CD4-positive, alpha-beta T cell treated with Interleukin-10 for 1 hour (primary cell): ENCODE measurements around the gene SV2B.
"Not testable (repeated sequence)": the region's sequence is repeated elsewhere in the genome, so short reads cannot be mapped to it uniquely, and the experiment has no call there.

Experiments used
- DNase-seq: peaks from one replicate; pipeline ENCODE4 v3.0.0-alpha.2; 2020

Gene SV2B, protein sequence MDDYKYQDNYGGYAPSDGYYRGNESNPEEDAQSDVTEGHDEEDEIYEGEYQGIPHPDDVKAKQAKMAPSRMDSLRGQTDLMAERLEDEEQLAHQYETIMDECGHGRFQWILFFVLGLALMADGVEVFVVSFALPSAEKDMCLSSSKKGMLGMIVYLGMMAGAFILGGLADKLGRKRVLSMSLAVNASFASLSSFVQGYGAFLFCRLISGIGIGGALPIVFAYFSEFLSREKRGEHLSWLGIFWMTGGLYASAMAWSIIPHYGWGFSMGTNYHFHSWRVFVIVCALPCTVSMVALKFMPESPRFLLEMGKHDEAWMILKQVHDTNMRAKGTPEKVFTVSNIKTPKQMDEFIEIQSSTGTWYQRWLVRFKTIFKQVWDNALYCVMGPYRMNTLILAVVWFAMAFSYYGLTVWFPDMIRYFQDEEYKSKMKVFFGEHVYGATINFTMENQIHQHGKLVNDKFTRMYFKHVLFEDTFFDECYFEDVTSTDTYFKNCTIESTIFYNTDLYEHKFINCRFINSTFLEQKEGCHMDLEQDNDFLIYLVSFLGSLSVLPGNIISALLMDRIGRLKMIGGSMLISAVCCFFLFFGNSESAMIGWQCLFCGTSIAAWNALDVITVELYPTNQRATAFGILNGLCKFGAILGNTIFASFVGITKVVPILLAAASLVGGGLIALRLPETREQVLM

DNA sequence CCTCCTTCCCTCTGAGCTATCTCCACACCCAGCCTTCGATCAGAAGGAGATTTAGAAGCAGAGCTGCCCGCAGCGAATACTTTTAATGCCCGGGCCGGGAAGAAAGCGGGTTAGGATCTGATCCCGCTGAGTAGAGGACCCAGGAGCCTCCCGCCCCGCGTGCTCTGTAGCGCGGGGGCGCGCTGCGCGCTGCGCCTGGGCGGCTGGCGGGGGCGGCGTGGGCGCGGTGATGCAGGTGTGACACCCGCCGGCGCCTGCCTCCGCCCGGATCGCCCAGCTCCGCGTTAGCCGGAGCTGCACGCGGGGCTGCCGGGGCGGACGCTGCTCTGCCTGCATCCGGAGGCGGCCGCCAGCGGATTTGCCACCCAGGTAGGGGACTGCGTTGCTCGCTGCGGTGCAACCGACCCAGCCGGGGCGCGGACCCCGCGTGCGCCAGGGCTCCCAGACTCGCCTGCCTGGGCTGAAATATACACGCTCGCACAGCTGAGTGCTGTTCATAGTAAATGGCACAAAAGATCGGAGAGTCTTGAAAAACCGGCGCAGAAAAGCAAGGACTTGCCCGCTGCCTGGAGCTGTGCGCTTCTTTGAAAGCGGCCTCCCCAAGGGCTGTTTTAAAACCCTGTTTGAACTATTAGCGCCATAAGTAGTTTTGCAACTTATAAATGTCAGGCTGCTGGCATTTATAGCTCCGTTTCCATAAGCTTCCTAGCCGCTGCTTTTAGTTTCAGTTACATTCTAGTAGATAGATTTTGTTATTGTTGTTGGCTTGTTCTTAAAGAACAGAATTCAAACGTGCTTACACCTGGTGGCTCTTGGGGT, at the start of gene SV2B:
Gene SV2B, plus strand, starts transcription at position 263 of the 819 bp plus-strand sequence. CDS start 126,007 bp downstream, outside the sequence.
- DNase-seq, result peak; percentile 32

DNA sequence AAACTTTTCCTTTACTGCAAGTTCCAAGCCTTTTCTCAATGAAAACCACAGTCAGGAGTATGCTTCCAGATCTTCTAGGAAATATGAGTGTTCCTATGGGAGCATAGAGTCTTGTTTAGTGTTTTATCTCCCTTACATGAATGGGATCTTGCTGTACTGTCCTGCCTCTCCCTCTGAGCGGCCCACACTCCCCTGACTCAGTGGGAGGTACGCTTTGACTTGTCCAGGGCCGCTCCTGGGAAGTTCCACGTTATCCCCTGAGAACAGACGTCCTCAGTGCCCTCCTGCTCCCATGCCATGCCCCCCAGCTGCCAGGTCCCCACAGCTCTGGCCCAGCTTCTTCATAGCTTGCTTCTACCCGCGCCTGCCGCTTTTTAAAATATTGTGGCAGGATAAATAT, 48.8 kb upstream of the SV2B start:
- no peak for DNase-seq

DNA sequence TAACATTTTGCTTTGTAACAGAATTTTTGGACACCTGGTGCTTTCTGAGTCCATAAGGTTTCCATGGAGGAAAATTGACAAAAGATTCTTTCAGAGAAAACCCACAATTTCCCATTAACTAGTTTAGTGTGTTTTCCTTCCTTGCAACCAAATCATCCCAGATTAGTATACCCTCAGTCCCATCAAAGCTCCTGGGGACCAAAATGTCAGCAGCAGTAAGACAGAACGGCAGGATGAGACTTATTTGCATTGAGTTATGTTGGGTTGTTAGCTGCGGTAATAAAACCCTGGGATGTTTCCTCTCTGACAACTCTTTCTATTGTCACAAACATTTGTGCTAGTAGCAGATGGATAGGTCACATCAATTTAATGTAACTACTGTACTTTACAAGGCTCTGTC, 45.2 kb upstream of the SV2B start:
- no peak for DNase-seq

DNA sequence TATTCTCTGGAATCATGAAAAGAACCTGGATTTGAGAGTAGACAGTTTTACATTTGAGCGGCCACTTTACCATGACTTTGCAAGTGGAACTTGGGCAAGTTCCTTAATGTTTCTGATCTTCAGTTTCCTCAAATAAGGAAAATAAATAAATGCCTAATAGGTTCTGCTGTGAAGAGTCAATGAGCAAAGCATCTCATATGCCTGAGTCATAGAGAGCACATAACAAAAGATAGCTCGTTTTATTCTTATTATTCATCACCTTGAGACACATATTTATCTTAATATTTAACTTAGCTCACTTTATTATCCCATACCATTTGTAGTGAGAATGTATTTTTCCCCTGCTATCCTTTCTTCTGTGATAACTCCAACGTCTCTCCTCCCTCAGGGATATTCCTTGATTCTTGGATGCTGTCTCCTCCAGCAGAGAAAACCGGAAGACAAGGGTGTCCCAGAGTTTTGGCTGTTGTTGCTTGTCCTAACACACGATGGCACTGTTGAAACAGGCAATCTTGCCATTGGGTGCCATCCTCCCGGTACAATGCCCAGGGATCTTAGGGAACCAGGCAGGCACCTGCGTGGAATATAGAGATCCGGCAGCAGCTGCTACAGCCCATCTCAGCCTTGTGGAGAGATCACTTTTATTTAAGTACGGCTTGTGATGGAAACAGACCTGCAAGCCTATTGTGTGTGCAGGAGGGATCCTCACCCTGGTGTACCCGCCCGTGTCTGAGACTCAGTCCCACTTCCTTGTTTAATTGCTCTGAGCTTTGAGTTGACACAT, 44.3 kb upstream of the SV2B start:
- DNase-seq, result peak; percentile 45

DNA sequence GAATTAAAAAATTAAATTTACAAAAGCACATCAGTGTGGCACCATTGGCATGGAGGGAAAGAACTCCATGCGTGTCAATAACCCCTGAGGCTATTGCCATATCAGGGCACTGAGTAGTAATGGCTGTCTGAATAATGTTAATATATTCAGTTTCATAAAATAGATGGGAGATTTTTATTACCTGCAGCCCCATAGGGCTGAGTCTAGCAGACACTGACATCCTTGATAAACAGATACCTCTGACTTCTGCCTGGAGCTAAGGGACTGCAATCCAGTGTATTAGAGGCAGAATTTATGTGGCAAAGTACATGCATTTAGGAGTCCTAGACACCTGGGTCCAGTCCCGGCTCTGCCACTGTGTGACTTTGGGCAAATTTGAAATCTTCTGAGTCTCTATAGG, 38.8 kb upstream of the SV2B start:
- DNase-seq, result no peak

DNA sequence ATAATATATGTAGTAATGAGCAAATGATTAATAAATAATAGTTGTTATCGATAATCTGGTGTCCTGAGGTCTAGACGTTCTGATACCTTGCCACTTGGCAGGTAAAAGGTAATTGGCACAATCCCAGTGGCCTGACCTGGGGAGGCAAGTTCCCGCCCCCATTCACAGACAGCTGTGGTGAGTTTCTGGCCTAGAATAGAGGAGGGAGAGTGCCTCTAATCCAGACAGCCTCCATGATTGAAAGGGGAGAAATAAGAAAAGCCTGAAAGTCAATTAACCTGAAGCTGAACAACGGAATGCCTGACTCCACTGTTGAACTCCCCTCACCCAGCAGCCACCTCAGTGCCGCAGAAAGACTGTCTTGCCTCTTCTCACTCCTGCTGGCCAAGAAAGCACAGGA, 38.1 kb upstream of the SV2B start:
- no peak for DNase-seq

DNA sequence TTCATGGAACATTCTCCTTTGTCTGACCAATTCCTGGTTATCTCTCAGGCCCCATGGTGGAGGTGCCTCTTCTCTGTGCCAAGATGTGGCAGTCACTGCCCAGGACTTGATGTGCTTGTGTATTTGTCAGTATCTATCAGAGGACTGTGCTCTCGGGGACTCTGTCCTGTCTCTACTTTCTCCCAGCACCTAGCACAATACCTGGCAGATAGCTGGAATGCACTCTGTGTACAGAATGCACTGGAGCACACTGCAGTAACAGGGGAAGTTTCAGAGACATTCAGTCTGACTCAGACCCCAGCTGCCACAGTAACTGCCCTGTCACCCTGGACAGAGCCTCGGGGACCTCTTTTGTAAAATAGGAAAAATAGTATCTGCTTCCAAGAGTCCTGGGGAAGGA, 34.6 kb upstream of the SV2B start:
- no peak for DNase-seq

DNA sequence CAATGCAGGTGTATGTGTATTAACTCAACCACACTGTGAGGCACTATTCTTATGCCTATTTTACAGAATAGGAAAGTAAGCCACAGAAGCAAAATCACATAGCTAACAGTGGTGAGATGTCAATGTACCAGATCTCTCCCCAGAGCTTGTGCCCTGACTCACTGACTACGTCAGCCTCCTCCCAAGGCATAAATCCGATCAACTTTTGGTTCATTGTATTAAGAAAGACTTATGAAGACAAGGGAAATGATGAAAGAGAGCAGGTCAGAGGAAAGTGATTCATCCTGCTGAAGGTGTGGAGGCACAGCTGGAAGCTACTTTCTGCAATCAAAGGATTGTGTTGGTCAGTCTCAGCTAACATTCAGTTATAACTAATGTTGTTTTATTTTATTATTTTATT, 33.0 kb upstream of the SV2B start:
- DNase-seq, result no peak

DNA sequence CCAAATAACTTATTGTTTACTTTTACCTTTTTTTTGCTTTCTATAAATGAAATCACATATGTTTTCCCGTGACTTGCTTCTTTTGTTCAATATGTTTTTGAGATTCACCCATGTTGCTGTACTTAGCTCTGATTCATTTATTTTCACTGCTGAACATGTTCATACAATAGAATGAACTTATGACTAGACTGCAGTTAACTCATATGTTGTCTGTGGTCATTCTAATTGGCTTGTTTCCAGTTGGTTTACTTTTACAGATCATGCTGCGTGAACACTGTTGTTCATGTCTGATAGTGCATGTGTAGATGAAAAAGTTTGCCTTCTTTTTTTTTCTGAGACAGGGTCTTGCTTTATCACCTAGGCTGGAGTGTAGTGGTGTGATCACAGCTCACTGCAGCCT, 31.6 kb upstream of the SV2B start:
- DNase-seq, result no peak

DNA sequence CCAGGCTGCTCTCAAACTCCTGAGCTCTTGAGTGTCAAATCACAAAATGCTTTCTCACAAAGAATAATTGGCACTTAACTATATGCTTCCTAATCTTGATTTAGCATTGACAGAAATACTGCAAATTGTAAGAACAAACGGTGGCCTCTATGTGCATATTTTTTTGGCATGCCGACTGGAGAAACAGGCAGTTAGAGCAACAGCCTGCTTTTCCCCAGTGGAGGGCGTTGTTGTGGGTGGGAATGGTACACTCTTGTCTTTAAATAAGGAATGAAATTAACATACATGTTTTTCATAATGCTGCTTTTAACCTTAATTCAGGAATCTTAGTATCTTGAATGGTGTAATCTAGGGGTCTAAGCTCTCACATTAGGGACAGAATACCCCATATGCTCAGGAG, 31.1 kb upstream of the SV2B start:
- DNase-seq, result no peak

DNA sequence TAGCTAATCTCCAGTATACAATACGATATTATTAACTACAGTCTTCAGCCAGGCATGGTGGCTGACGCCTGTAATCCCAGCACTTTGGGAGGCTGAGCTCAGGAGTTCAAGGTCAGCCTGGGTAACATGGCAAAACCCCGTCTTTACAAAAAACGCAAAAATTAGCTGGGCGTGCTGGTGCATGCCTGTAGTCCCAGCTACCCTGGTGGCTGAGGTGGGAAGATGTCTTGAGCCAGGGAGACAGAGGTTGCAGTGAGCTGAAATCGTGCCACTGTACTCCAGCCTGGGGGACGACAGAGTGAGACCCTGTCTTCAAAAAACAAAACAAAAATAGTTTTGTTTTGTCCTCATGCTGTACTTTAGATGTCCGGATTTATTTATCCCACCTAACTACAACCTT, 29.2 kb upstream of the SV2B start:
- no peak for DNase-seq

DNA sequence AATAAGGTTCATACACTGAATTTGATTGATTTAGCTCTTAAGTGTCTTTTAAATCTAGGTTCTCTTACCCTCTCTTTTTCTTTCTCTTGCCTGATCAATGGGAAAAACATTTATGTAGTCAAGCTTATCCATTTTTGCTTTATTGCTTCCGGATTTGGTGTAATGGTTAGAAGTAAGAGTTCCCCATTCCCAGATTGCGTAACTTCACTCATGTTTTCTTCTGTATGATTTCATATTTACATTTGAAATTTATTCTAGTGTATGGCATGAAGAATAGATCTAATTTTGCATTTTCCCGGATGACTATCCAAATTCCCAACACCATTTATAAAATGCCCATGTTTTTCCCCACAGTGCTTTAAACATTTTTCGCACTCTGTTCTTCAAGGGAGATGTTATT, 27.9 kb upstream of the SV2B start:
- DNase-seq, result no peak

DNA sequence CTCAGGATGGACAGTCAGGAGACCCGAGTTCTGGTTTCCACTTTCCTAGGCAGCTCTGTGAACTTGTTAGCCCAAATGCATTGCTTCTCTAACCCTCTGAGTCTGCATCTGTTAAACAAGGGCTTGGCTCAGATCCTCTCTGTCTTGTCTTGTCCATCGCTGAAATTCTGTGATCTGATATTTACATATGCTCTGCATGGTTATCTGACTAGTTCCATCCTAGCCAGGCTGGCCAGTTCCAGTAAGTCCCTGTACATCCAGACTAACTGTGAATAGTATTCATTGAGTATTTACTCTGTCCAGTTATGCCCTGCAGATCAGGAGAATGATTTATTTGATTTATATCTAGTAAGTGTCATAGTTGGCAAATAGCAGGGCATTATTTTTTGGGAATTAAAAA, 27.0 kb upstream of the SV2B start:
- DNase-seq, result no peak

DNA sequence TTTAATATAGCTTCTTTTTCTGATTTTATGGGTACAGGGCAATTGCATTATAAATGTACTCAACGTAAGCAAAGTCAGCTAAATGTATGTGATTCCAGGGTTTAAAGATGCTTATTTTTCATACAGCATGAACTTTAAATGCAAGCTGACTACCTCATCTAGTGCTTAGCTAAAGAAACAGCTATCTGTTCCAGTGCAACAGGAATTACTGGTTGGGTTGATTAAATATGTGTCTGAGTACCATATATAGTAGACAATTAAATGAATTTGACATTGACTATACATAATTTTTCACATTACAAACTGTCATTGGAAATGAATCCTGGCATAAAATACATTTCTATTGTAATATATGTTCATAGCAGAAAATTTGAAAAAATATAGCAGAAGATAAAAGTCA, 26.3 kb upstream of the SV2B start:
- DNase-seq, result no peak

DNA sequence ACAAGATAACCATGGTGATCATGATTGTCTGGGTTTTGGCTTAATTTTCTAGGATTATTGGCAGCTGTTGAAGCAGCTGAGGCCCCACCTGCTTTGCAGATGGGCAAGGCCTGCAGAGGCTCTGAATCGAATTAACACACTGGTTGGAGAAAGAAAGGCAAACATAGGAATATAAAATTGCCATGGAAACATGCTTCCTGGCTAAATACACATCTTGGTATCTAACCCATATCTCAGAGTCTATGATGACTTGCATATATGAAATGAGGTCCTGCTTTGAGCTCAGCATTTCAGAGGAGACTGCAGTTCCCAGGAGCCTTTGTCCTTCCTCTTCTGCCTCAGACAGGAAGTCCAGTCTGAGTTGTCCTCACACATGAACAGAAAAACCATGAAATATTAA, 24.3 kb upstream of the SV2B start:
- no peak for DNase-seq

DNA sequence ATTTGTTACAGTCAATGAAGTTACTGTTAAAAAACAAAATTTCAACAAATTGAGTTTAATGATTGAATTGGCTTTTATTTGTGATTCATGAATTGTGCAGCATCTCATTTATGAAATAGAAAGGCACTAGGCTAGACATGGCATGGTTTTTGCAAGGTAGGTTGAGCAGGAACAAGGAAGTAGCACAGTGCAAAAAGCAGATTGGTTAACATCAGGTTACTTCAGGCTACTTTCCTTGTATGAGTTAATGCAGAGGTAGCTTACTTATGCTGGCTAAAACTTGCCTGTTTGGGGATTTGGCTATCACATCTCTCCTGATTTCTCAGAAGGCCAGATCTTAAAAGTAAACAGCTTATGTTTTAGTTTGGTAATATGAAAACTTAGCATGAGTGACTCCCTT, 23.0 kb upstream of the SV2B start:
- DNase-seq, result no peak

DNA sequence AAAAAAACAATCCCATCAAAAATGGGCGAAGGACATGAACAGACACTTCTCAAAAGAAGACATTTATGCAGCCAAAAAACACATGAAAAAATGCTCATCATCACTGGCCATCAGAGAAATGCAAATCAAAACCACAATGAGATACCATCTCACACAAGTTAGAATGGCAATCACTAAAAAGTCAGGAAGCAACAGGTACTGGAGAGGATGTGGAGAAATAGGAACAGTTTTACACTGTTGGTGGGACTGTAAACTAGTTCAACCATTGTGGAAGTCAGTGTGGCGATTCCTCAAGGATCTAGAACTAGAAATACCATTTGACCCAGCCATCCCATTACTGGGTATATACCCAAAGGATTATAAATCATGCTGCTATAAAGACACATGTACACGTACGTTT, 6.2 kb upstream of the SV2B start:
- not testable (repeated sequence) for DNase-seq

DNA sequence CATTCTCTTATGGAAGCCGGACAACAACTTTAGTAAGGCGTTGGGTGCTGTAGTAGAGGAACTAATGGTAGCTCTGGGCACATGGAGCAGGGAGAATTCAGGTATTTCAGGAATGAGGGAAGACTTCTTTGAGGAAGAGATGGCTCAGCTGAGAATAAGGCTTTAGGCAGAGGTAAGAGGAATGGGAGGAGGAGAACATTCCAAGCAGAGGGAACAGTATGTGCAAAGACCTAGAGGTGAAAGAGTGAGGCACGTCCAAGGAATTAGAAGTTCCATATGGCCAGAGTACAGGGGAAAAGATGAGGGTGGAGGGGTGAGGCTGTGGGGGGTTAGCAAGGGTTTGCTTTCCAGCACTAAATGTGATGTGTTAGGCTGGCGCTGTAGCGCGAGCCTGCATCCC, 1.6 kb upstream of the SV2B start:
- no peak for DNase-seq

DNA sequence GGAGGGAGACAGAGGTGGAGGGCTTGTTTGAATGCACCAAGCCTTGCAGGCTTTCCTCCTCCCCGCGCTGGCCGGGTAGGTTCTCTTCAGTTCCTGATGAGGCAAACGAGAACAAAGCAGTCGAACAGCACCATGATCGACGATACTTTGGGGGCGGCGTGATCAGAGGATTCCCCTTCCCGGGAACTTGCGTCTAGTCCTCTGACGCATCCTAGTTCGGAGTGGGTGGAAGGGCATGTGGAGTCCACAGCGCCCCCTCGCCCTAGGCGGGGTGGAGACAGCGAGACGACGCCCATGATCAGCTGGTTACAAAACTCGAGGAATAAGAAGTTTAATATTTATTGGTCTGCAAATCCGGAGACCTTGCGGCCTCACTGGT, 452 bp upstream of the SV2B start:
- DNase-seq, result peak; percentile 3

DNA sequence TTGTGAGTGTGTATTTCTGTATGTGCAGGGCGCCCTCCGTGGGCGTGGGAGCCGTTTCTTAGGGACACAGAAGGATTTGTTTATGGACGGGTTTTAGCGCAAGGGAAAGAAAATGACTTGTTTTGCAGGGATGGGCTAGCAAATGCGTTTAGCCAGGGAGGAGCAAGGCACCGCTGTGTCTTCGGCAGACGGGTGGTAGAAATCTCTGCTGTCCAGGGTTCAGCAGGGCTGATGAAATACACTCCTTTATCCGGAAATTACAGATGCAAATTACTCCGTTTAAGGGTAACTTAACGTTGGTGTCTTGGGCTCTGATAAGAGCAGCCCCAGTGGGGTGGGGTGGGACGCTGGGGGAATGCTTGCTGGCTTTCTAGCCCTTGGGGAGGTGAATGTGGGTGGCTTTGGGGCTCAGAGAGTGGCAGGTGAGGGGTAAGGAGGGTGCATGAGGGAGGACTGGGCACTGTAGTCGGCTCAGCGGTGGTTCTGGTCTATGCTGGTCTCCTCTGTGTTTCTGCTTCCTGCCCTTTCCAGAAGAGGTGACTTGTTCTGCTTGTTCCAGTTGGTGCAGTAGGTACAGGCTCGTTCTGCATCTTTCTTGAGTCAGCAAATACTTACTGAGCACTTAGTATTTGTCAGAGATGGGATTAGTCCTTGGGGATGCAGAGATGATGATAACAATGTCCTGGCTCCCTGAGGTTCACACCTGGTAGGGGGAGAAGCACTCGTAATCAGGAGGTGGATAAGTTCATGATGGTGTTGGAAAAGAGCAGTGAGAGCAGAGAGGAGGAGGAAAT, 954 bp downstream of the SV2B start:
- DNase-seq, result no peak

DNA sequence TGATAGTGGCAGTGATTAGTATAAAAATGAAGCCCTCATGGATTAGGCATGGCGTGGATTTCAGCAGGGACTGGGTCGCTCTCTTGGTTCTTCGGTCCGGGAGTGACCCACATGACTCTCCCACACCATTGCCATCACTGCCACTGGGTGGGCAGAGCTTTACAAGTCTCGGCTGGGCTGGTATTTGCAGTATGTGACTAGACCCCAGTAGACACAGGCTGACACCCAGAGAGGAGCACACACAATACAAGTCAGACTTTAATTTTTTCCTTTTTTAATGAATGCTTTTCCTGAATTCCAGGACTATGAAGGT, 1.5 kb downstream of the SV2B start:
- no peak for DNase-seq
